Measurements from ENCODE around the gene STOML1.

The STOML1 gene

DNA sequence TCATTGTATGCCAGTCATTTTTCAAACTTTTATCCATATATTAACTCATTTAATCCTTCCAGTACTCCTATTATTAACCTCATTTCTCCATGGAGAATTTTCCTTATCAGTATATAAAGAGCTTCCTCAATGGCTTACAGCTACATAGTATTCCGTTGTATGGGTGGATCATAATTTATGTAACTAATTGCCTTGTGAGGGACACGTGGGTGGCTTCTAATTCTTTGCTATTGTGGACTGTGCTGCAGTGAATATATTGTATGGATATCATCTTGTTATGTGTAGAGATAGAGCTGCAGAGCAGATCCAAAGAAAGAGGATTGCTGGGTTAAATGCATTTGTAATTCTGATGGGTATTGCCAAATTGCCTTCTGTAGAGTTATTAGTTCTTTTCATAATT, 27.6 kb upstream of the STOML1 start:
- no peak for DNase-seq (ENCODE audit: low spot score)

DNA sequence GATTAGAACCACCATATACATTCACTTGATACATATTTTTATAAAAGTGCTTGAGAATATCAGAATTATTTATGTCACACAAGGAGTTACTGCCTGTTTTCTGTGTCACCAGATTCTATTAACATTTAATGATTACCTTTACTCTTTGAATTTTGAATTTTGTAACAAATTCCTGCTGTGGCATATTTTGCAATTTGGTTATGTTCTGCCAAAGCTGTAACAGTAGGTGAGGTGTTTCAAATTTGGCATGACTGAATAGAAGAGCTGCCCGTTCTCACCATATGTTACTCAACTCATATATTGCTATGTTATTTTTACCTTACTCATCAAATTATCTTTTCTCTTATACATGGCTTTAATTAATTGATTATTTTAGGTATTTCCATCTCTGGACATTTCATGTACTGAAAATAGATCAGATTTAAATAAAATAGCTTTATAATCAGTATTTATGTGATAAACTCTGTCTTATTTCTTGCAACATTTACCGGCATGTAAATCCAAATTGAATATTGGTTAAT, 21.3 kb upstream of the STOML1 start:
- no peak for DNase-seq (ENCODE audit: low spot score)

DNA sequence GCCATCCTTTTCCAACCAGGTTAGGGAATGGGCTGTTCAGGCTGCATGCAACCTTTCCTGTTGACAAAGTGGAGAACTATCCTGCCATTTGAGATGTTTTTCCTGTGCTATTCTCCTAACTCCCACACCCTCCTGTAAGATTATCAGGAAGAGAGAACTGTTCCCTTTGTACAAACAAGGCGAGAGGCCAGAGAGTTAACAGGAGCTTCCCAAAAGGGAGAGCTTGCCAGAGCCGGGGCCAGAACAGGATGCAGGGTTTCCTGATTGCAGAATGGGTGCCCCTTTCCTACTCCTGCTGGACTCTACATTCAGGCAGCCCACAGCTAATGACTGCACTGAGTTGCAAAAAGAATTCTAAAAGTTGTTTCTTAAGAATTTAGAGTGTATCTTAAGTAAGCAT, 19.5 kb upstream of the STOML1 start:
- DNase-seq (ENCODE audit: low spot score): no peak

DNA sequence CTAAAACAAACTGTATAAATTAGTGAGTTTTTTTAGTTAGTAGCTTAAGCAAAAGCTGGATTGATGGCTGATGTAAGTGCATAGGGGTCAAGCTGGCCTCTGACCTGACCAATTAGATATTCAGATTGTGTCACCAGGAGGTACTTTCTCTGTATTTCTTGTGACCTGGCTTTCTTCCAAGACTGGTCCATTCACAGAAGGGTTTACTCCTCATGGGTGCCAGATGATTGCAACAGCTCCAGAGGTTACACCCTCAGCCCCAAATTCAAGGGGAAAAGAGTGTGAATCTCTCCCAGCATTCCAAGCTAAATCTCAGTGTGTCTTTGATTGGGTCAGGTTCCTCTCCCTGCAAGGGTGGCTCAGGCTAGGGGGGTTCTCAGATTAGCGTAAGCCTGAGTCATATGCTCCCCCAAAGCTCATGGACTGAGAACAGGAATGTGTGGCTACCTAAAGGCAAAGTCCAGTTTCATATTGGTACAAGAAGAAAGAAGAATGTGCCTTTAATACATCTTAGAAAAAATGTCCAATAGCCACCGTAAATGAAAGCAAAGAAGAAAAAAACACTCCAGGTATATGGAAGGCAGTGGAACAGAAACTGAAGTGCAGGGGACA, 18.9 kb upstream of the STOML1 start:
- no peak for DNase-seq (ENCODE audit: low spot score)

DNA sequence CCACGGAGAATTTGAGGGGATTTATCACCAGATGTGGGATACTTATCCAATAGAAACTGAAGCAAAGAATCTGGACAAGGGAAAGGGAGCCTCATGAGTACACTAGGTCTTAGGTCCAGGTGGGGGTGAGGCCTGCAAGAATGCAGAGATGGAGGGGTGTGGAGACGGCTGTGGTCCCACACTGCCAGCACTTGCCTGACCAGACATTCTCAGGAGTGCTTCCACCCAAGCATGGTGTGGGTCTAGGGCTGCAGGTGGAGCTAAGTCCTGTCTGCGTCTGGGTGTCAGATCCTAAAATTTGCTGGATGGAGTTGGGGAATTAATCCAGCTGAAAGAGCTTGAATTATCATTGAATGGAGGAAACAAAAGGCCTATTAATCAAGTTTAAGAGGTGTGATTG, 16.8 kb upstream of the STOML1 start:
- DNase-seq (ENCODE audit: low spot score): no peak

DNA sequence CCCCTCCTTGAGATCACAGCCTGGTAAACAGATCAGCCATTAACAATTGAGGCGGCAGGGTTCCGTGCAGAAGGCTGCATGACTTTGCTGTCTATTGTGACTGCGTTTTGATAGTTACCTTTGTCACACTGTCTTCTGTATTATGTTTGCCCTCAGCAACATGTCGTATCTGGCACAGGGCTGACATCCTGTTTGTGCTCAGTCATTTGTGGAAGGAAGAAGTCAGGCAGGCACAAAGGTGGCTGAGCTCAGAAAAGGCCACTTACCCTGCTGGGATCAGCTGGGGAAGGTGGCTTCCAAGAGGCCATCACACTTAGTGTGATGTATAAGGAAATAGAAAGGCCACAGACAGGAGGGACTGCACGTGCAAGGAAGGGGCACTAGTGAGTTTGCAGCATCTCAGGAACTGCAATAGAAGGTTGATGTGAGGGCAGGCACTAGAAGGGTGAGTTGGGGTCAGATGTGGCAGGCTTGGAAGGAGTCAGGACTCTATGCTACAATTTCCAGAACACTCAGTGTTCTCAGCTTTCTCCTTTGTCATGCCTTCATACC, 15.8 kb upstream of the STOML1 start:
- no peak for DNase-seq (ENCODE audit: low spot score)

DNA sequence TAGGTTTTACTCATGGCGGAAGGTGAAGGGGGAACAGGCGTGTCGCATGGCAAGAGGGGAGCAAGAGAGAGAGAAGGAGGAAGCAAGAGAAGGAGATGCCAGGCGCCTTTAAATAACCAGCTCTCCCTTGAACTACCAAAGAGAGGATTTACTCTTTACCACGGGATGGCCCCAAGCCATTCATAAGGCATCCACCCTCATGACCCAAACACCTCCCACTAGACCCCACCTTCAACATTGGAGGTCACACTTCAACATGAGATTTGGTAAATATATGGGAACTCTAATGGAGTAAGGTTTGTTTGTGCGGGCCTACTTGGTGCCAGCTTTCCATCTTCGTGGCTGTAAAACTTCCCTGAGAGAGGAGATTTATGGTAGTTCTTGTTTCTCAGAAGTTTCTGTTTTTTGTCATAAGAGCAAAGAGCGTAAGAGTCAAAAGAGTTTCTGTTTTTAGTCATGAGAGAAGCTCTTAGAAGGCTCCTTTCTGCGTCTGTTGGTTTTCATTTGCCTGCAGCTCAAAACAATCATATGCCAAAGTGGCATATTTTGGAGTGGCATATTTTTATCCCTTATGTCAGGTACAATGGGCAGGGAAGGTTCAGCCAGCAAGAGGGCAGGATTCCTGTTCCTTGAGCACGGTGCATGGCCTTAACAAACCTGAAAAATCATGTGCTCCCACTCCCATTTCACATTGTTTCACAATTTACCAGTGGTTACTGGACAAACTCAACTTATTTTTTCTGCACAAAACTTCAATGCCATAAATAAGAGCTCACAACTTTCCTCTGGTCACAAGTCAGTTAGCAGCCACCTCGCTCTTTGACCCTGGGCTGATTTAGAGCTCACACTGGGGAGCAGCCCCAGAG, 14.9 kb upstream of the STOML1 start:
- no peak for DNase-seq (ENCODE audit: low spot score)

DNA sequence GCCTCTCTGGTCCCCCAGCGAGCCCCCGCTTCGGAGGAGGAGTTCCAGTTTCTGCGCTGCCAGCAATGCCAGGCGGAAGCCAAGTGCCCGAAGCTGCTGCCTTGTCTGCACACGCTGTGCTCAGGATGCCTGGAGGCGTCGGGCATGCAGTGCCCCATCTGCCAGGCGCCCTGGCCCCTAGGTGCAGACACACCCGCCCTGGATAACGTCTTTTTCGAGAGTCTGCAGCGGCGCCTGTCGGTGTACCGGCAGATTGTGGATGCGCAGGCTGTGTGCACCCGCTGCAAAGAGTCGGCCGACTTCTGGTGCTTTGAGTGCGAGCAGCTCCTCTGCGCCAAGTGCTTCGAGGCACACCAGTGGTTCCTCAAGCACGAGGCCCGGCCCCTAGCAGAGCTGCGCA, 5.9 kb upstream of the STOML1 start:
- no peak for DNase-seq (ENCODE audit: low spot score)

DNA sequence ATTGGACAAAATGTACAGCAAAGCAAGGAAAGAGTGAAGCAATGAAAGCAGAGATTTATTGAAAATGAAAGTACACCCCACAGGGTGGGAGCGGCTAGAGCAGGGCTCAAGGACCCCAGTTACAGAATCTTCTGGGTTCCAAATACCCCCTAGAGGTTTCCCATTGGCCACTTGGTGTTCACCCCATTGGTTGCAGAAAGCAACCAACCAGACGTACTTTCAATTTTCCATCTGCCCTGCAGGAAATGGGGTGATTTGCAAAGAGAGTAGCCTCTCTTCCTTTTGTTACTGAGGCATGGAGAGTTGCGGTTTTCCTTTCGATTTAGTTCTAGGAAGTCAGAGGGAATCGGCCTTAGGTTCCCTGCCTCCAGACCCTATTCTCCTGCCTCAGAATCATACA, 4.8 kb upstream of the STOML1 start:
- DNase-seq (ENCODE audit: low spot score): no peak

DNA sequence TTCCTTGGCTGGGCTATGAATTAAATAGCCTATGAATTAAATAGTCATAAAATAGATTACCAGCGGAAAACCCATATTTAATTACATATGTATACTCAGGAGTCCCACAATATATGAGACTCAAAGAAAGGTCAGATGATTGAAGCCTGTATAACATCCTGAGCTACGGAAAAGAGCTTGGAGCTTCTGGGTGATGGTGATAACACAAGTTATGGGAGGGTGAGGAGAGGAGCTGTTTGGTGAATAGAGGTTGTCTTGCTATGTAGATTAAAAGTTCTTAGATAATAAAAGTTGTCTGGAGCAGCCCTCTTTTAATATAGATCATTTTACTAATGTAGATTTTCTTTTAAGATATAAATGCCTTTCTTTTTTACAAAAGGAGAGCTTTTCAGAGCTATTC, 4.2 kb upstream of the STOML1 start:
- no peak for DNase-seq (ENCODE audit: low spot score)

DNA sequence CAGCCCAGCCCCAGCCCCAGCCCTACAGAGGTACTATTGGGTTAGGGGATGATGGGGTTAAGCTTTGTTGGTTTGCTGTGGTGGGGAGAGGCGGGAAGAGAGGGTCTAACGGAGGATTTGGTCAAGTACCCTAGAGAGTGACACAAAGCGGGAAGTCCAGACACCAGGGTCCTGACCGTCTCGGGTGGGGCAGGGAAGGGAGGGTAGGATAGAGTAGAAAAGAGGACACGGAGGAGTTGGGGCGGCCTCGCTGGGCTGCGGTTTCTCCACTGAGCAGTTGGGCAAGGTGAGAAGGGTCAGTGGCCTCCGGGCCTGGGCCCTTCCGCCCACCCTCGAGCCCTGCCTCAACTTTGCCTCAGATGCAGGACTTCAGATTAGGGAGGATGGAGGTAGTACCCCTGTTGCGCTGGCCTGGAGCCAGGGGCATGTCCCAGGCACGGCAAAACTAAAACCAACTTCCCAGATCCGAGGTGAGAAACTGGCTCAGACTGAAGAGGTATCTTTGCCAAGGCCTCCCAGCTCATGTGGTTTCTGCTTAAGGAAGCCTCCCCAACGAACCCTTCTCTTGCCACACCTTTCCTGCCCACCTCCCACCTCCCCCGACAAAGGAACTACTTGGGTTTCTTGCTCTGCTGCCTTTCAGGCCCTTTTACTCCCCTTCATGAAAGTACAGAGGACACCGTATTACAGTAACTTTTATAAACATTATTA, 3.0 kb upstream of the STOML1 start:
- DNase-seq (ENCODE audit: low spot score): no peak

DNA sequence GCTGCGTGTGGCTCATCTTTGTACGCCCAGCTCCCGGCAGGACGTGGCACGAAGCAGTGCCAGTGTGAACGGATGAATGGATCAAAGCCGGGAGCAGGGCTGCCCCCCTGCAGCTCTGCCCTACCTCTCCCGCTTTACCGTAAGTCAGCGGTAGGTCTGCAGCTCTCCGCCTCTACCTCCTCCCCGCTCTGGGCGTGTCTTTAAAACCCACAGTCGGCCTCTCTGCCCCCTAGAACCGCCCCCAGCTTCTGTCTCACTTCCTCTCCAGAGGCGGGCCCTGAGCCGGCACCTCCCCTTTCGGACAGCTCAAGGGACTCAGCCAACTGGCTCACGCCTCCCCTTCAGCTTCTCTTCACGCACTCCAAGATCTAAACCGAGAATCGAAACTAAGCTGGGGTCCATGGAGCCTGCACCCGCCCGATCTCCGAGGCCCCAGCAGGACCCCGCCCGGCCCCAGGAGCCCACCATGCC, 2.4 kb upstream of the STOML1 start, which contains the start of gene PML:
TSS of gene PML (plus strand) at position 304 of the 471 bp plus-strand sequence. CDS start at position 401, 97 bp downstream.
- peak; percentile 93 for DNase-seq (ENCODE audit: low spot score)

DNA sequence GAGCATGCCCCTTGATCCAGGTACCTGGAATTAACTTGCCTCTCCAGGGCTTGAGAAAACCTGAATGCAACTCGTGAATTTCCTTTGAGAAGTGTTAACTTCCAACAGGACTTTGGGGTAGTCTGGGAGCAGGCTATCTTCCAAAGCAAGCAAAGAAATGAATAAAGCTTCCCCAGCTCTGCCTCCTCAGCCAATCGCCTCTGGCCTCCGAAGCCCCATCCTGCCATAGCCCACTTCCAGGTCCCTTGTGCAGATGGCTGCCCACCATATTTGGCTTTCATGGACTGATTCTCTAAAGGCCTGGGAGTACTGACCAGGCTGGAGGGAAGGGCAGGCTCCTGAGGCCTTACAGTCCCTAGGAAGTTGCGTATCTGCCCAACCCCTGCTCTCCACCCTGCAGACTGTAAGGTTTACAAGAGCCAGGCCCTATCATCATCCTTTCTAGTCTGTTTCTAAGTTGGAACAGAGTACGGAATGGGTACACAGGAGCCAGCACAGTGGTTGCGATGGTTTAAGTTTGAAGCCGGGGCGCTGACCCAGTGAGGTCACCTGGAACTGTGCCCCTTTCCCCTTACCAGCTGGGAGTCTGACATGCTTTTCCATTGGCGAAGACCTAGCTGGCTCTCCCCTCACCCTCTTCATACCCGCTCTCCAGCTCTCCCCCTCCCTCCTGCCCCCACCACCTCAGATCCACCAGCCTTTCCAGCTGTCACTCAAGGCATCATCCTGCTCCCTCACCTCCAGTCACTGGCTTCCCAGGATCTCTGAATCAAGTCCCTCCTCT, 1.3 kb upstream of the STOML1 start:
- no peak for DNase-seq (ENCODE audit: low spot score)

DNA sequence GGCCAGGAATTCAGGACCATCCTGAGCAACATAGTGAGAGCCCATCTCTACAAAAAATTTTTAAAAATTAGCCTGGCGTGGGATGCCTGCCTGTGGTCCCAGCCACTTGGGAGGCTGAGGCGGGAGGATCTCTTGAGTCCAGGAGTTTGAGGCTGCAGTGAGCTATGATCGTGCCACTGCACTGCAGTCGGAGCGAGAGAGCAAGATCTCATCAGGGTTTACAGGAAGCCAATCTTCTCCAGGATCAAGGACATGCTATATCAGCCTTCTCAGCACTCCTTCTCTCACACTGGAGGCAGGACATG, 451 bp upstream of the STOML1 start:
- DNase-seq (ENCODE audit: low spot score): no peak

DNA sequence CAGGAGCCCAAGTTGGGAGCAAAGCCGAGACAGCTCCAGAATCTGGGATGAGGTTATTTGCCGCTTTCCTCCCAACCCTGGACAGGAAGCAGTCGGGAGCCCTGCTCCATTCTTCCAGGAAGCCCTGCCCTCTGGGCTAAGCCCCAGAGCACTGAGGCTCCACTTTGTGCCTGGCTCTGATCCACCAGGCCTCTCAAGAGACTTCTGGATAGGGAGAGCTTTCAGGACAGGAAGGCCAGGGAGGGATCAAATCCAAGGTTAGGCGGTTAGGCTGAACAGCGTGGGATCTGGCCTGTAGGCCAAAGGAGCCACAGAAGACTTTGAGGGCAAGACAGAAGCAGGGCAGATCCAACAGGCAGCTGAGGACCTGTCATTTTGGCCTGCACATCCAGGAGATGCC, 835 bp downstream of the STOML1 start:
- no peak for DNase-seq (ENCODE audit: low spot score)

DNA sequence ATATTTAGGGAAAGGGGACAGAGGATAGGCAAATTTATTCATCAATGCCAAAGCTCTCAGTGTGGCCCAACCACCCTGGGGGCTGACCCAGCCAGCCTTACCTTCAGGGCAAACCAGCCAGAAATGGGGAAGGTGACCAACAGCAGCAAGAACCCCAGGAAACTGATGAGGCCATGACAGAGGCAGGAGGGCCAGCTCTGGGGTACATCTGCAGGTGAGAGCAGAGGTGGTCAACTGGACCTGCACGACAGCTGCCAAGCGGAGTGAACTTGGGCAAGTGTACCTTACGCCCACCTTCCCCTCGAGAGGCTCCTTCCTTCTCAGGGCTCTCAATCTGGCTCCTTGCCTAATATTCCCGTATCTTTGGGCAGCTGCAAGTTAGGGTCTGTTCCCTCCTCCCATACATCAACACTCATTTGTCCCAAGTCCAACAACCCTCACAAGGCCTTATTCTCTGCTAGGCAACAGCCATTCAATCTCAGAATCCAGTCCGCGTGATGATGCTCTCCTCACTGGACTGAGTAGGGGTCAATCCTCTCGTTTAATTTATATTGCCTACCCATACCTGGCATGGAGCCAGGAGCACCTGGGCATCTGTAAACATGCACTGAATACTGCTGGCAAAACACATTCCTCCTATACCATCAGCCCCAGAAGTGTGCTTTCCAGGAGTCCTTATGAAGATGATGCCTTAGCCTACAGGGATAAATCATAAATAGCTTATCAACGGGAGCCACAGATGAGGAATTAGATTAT, 1.7 kb downstream of the STOML1 start:
- DNase-seq (ENCODE audit: low spot score): no peak

DNA sequence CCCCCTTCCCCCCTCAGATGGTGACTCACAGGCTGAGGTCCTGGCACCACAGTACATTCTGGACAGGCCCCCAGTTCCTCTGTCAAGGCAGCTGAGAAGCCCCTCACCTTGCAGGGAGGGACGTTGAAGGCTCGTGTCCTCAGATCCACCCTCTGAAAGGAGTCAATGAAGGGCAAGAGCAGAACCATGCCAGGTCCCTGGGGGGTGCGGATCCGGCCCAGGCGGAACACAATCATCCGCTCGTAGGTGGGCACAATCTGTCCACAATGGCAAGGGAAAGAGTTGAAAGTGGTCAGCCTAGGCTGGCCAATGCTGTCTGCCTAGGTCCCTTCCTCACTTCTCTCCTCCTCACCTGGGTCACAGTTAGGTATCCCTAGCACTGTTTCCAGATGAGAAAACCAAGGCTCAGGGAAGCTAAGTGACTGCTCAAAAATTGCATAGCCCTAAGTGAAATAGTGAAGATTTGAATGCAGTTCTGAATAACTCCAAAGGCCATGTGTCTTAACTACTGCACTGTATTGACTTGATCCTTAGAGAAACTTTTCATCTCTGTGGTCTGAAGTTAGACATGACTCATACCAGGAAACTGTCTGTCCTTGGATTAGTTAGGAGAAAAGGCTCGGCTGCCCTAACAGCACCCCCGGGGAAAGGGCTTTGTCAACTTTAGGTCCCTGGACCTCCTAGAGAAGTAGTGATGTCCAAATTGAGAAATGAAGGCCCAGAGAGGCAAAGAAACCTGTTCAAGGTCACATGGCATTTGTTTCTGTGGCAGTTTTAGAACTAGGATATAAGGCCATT, 2.9 kb downstream of the STOML1 start:
- peak; percentile 60 for DNase-seq (ENCODE audit: low spot score)

DNA sequence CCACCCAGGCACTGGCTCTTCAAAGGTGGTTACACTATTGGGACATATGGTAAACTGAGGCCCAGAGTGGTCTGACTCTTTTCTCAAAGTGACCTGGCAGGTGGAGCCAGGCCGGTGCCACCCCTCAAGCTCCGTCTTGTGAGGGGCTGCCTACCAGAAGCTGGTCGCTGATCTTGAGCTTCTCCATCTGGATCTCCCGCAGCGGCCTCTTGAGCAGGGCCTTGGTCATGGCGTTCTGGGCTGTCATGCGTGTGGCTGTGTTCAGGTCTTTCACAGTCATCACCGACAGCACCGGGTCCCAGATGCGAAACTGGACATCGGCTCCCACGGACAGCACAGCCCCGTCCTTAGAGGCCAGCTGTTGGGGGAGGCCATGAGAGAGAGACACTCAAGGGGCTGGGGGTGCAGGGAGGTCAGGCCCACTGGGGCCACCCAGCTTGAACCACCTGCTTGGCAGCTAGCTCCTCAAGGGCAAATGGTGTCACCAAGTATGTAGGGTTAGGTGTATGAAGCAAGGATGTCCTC, 3.6 kb downstream of the STOML1 start:
- no peak for DNase-seq (ENCODE audit: low spot score)

DNA sequence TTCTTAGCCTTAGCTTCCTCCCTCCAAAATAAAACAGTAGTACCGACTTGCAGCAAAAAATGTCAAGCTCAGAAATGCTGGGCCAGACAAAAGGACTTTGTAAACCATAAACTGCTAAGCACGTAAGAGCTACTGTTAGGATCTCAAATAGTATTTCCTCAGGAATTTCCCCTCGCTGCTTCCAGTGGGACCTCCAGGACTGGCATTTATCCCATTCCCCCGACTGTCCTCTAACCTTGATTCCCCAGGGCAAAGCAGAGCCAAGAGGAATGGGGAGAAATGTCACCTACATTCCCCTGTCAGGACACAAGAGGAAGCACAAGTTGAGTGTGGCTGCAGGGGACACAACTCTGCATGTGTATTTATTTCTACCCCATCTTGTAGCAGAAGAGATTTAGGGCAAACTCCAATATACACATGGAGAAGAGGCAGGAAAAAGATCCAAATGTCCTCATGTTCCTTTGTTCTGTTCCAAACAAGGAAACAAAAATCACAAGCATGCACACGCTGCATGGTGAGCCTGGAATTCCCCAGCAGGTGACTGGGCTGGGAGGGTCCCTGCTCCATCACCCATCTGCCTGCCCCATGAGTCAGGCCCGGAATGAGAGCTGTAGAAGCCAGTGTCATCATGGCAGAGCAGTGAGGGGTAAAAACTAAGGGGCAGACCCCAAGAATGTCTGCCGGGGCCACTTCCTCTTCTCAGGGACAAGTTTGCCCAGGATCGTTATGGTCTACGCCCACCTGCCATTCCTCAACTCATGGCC, 4.2 kb downstream of the STOML1 start:
- DNase-seq (ENCODE audit: low spot score): no peak

Data from SW480 (cell line).